Loucy (cell line): ENCODE measurements around the gene KAT2A.

Experiments used
- CTCF ChIP-seq: fragments of 200-600 bp; sonication (generic); conservative IDR thresholded peaks from 2 replicates; pipeline ENCODE4 v1.5.1; 2014; ENCODE audit warnings: mild to moderate bottlenecking, antibody characterized with exemption, low read length
- EZH2phosphoT487 ChIP-seq: fragments of 200-600 bp; IDR thresholded peaks from 2 replicates; pipeline ENCODE4 v1.6.1; 2018; ENCODE audit warnings: antibody characterized with exemption, mild to moderate bottlenecking, moderate library complexity, borderline replicate concordance

GRCh38 chr17:42163113-42163512, 41.9 kb upstream of the KAT2A start:
- peak; percentile 91 for TF ChIP-seq CTCF
- no peak for TF ChIP-seq EZH2phosphoT487
